ENCODE results near the gene RAB11A. TPM values are rescaled to one million over a fixed set of nuclear protein-coding genes. Genes with fewer than 3 reads are reported as not detected.

Gene RAB11A
- polyA plus RNA-seq, 1 of the 3 experiments (the other 2 are of a cell fraction), result 352 TPM

DNA sequence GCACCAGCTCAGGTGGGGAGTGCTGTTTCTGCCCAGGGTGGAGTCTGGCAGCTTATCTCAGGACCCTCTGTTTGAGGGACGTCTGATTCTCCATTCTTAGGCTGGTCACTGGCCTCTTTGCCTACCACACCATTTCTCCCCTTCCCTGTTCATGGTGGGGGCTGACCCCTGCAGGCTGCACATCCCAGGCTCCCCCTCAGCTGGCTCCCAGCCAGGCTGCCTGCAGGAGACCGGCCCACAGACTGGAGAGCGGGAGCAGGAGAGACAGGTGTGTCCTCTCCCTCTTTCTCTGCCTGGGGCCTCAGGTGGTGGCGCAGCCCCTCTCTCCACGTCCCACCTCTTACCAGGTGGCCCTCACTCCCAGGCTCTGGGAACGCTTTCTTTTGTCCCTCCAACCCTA is 60.8 kb downstream of the RAB11A start:
- TF ChIP-seq USF1 (IDR thresholded peaks at IDR 0.05; ENCODE audit: borderline replicate concordance, low read depth), result no peak
- ChIA-PET POLR2A (no interaction called here), CTCF (interaction anchor here (0.9 to 3.1 kb wide), 4 partner anchors 14 to 356 kb away, joined by 3 to 14 read pairs (median 6); no protein-coding TSS in a partner anchor)
- Histone ChIP-seq H4K20me1 (ENCODE audit: insufficient read depth) (no peaks in the 10 kb centered on the region), H3K9ac (no peak overlapping the region), H2AFZ (ENCODE audit: low read depth) (no peak overlapping the region), H3K4me3 (ENCODE audit: low read depth in 2 of 2, low read length in 1 of 2) (no peak overlapping the region), H3K4me2 (no peak overlapping the region), H3K27ac (ENCODE audit: low read depth in 2 of 2, low read length in 1 of 2) (no peak overlapping the region), H3K9me2 (no peaks in the 10 kb centered on the region), H3K9me3 (no peaks in the 10 kb centered on the region), H3K4me1 (ENCODE audit: control insufficient read depth in 1 of 2, insufficient read depth in 2 of 2, low read depth in 1 of 2, low read length in 1 of 2) (no peaks in the 10 kb centered on the region; a peak in 1 of 4 replicates), H3K36me3 (replicated peaks in 1 of 2; ENCODE audit: control insufficient read depth in 1 of 2, insufficient read depth in 2 of 2, low read length in 1 of 2) (no peaks in the 10 kb centered on the region), H3K27me3 (ENCODE audit: insufficient read depth) (no peaks in the 10 kb centered on the region), H3K79me2 (ENCODE audit: insufficient read depth) (no peaks in the 10 kb centered on the region), H3F3A (replicated peaks; ENCODE audit: insufficient read depth) (no peaks in the 10 kb centered on the region)
- WGBS (ENCODE audit: low lambda C conversion rate), result 83% methylated on average over 4 of the region's 6 CpGs
- DNase-seq, result no peak

GRCh38 chr15:65931221-65931620 is 61.9 kb downstream of the RAB11A start:
- ChIA-PET CTCF (interaction anchor here (2.4 to 3.1 kb wide), 2 partner anchors 15 to 18 kb away, joined by 7 to 14 read pairs; no protein-coding TSS in a partner anchor), POLR2A (no interaction called here)
- 83% methylated on average over 4 of the region's 4 CpGs for WGBS (ENCODE audit: low lambda C conversion rate)
- Histone ChIP-seq H3K27ac (ENCODE audit: low read depth in 2 of 2, low read length in 1 of 2) (no peak overlapping the region), H2AFZ (ENCODE audit: low read depth) (no peak overlapping the region), H3K79me2 (ENCODE audit: insufficient read depth) (no peaks in the 10 kb centered on the region), H3K4me2 (no peak overlapping the region), H3K4me1 (ENCODE audit: control insufficient read depth in 1 of 2, insufficient read depth in 2 of 2, low read depth in 1 of 2, low read length in 1 of 2) (peaks cover 0 to 3% of the 10 kb centered on the region in 2 experiments; a peak in 1 of 4 replicates), H4K20me1 (ENCODE audit: insufficient read depth) (no peaks in the 10 kb centered on the region), H3K9me3 (no peaks in the 10 kb centered on the region), H3K36me3 (replicated peaks in 1 of 2; ENCODE audit: control insufficient read depth in 1 of 2, insufficient read depth in 2 of 2, low read length in 1 of 2) (no peaks in the 10 kb centered on the region), H3K9ac (no peak overlapping the region), H3K9me2 (no peaks in the 10 kb centered on the region), H3K4me3 (ENCODE audit: low read depth in 2 of 2, low read length in 1 of 2) (no peak overlapping the region), H3F3A (replicated peaks; ENCODE audit: insufficient read depth) (no peaks in the 10 kb centered on the region), H3K27me3 (ENCODE audit: insufficient read depth) (no peaks in the 10 kb centered on the region)
- no peak for DNase-seq
- TF ChIP-seq, protein P1, sequence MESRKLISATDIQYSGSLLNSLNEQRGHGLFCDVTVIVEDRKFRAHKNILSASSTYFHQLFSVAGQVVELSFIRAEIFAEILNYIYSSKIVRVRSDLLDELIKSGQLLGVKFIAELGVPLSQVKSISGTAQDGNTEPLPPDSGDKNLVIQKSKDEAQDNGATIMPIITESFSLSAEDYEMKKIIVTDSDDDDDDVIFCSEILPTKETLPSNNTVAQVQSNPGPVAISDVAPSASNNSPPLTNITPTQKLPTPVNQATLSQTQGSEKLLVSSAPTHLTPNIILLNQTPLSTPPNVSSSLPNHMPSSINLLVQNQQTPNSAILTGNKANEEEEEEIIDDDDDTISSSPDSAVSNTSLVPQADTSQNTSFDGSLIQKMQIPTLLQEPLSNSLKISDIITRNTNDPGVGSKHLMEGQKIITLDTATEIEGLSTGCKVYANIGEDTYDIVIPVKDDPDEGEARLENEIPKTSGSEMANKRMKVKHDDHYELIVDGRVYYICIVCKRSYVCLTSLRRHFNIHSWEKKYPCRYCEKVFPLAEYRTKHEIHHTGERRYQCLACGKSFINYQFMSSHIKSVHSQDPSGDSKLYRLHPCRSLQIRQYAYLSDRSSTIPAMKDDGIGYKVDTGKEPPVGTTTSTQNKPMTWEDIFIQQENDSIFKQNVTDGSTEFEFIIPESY (IDR thresholded peaks at IDR 0.05; ENCODE audit: borderline replicate concordance, low read depth), result no peak
- TF ChIP-seq MXI1 (IDR thresholded peaks at IDR 0.05; ENCODE audit: low read depth, low read length), result no peak
- no peak for TF ChIP-seq CHD2 (IDR thresholded peaks at IDR 0.05; ENCODE audit: low read length, partially characterized antibody)
- no peak for TF ChIP-seq USF2 (IDR thresholded peaks at IDR 0.05; ENCODE audit: borderline replicate concordance, low read depth, low read length)
- no peak for TF ChIP-seq USF1 (IDR thresholded peaks at IDR 0.05; ENCODE audit: borderline replicate concordance, low read depth)
- no peak for TF ChIP-seq REST (IDR thresholded peaks at IDR 0.05; ENCODE audit: low read depth, low read length)
- no peak for TF ChIP-seq FOXJ3 (CRISPR knock-in tag; IDR thresholded peaks at IDR 0.05)
- no peak for TF ChIP-seq FOSL2 (IDR thresholded peaks at IDR 0.05; ENCODE audit: borderline replicate concordance, low read depth)
- TF ChIP-seq RCOR1 (IDR thresholded peaks at IDR 0.05; ENCODE audit: low read length), result no peak
- TF ChIP-seq MEF2A (IDR thresholded peaks at IDR 0.05; ENCODE audit: borderline replicate concordance, low read depth), result no peak
- no peak for TF ChIP-seq RFX5 (IDR thresholded peaks at IDR 0.05; ENCODE audit: low read length)
- TF ChIP-seq GATA2 (CRISPR knock-in tag; IDR thresholded peaks at IDR 0.05), result no peak
- TF ChIP-seq, protein P2, sequence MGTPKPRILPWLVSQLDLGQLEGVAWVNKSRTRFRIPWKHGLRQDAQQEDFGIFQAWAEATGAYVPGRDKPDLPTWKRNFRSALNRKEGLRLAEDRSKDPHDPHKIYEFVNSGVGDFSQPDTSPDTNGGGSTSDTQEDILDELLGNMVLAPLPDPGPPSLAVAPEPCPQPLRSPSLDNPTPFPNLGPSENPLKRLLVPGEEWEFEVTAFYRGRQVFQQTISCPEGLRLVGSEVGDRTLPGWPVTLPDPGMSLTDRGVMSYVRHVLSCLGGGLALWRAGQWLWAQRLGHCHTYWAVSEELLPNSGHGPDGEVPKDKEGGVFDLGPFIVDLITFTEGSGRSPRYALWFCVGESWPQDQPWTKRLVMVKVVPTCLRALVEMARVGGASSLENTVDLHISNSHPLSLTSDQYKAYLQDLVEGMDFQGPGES (IDR thresholded peaks at IDR 0.05; ENCODE audit: low read depth, low read length), result no peak
- no peak for TF ChIP-seq YY1 (IDR thresholded peaks at IDR 0.05; ENCODE audit: low read depth)
- no peak for TF ChIP-seq PBX3 (IDR thresholded peaks at IDR 0.05)
- TF ChIP-seq FOXM1 (IDR thresholded peaks at IDR 0.05; ENCODE audit: low read depth), result no peak
- TF ChIP-seq ELF1 (IDR thresholded peaks at IDR 0.05), result no peak
